WTC11 (cell line): ENCODE data around the gene MEIOSIN. TPM values are rescaled to one million over a fixed set of nuclear protein-coding genes. Genes with fewer than 3 reads are reported as not detected.

Experiments used
- ATAC-seq: fragments of 200-7000 bp; cut with Tn5 transposase; 2 replicates; pipeline ENCODE4 v1.10.0; 2021; ENCODE audit warnings: mild to moderate bottlenecking, moderate library complexity
- CTCF ChIA-PET: fragments of 300-600 bp; sonication (Branson Sonifier 250); formaldehyde crosslinking; loops from one replicate; lab custom pipeline; 2021; ENCODE audit warnings: antibody characterized with exemption; lab: Charles Lee
- POLR2A ChIA-PET: fragments of 350-600 bp; sonication (Branson Sonifier 250); formaldehyde crosslinking; loops from one replicate; lab custom pipeline; 2021; ENCODE audit warnings: antibody characterized with exemption; lab: Charles Lee
- DNase-seq: peaks from one replicate; pipeline ENCODE4 v3.0.0; 2021; ENCODE audit warnings: low spot score
- H3K27ac Mint-ChIP-seq: 2 replicates; pipeline ENCODE4 v1.8.0; 2021; ENCODE audit warnings: mixed read lengths
- H3K27me3 Mint-ChIP-seq: 2 replicates; pipeline ENCODE4 v1.8.0; 2021; ENCODE audit warnings: low read depth, mild to moderate bottlenecking, moderate library complexity, mixed read lengths
- H3K36me3 Mint-ChIP-seq: 2 replicates; pipeline ENCODE4 v1.8.0; 2021; ENCODE audit warnings: mixed read lengths
- H3K4me1 Mint-ChIP-seq: 2 replicates; pipeline ENCODE4 v1.8.0; 2022; ENCODE audit warnings: mixed read lengths
- H3K4me3 Mint-ChIP-seq: 2 replicates; pipeline ENCODE4 v1.8.0; 2021; ENCODE audit warnings: mild to moderate bottlenecking, moderate library complexity, mixed read lengths
- H3K9me3 Mint-ChIP-seq: 2 replicates; pipeline ENCODE4 v1.8.0; 2021; ENCODE audit warnings: mixed read lengths
- CREB1 ChIP-seq: sonication (generic); formaldehyde crosslinking; IDR thresholded peaks from 2 replicates; pipeline ENCODE4 v1.8.0; 2023; ENCODE audit warnings: mild to moderate bottlenecking, missing genetic modification reagents
- E2F1 ChIP-seq: sonication (generic); formaldehyde crosslinking; IDR thresholded peaks from 2 replicates; pipeline ENCODE4 v1.8.0; 2022; ENCODE audit warnings: mild to moderate bottlenecking, missing genetic modification reagents
- ELF4 ChIP-seq: sonication (generic); formaldehyde crosslinking; IDR thresholded peaks from 2 replicates; pipeline ENCODE4 v1.8.1; 2022; ENCODE audit warnings: low read depth, mild to moderate bottlenecking, moderate library complexity, missing genetic modification reagents
- FOXJ3 ChIP-seq: sonication (generic); formaldehyde crosslinking; IDR thresholded peaks from 2 replicates; pipeline ENCODE4 v1.9.0; 2021; ENCODE audit warnings: missing genetic modification reagents, mild to moderate bottlenecking, borderline replicate concordance
- GABPB1 ChIP-seq: sonication (generic); formaldehyde crosslinking; IDR thresholded peaks from 2 replicates; pipeline ENCODE4 v1.8.1; 2023; ENCODE audit warnings: mild to moderate bottlenecking, missing genetic modification reagents
- KAT7 ChIP-seq: sonication (generic); formaldehyde crosslinking; IDR thresholded peaks from 2 replicates; pipeline ENCODE4 v1.8.1; 2023; ENCODE audit warnings: missing genetic modification reagents, mild to moderate bottlenecking, borderline replicate concordance
- MXD4 ChIP-seq: fragments of 250-450 bp; sonication (Bioruptor Pico); IDR thresholded peaks from 2 replicates; pipeline ENCODE4 v1.8.0; 2021; ENCODE audit warnings: mild to moderate bottlenecking, moderate library complexity, borderline replicate concordance
- NFE2L1 ChIP-seq: sonication (generic); formaldehyde crosslinking; IDR thresholded peaks from 2 replicates; pipeline ENCODE4 v1.8.1; 2023; ENCODE audit warnings: missing genetic modification reagents
- NFYB ChIP-seq: sonication (generic); formaldehyde crosslinking; conservative IDR thresholded peaks from 2 replicates; pipeline ENCODE4 v1.8.0; 2022; ENCODE audit warnings: low read depth, missing genetic modification reagents
- NR3C1 ChIP-seq: sonication (generic); formaldehyde crosslinking; conservative IDR thresholded peaks from 2 replicates; pipeline ENCODE4 v1.8.1; 2023; ENCODE audit warnings: low read depth, mild to moderate bottlenecking, missing genetic modification reagents
- OVOL2 ChIP-seq: fragments of 250-450 bp; sonication (Bioruptor Pico); IDR thresholded peaks from 2 replicates; pipeline ENCODE4 v1.9.0; 2021; ENCODE audit warnings: mild to moderate bottlenecking, borderline replicate concordance
- RORB ChIP-seq: fragments of 250-450 bp; sonication (Bioruptor Pico); IDR thresholded peaks from 2 replicates; pipeline ENCODE4 v1.9.0; 2021; ENCODE audit warnings: mild to moderate bottlenecking
- SMAD3 ChIP-seq: sonication (generic); formaldehyde crosslinking; IDR thresholded peaks from 2 replicates; pipeline ENCODE4 v1.8.0; 2022; ENCODE audit warnings: missing genetic modification reagents, mild to moderate bottlenecking, borderline replicate concordance
- ZNF232 ChIP-seq: sonication (generic); formaldehyde crosslinking; IDR thresholded peaks from 2 replicates; pipeline ENCODE4 v1.8.0; 2022; ENCODE audit warnings: mild to moderate bottlenecking, missing genetic modification reagents
- ZNF263 ChIP-seq: sonication (generic); formaldehyde crosslinking; IDR thresholded peaks from 2 replicates; pipeline ENCODE4 v1.8.1; 2022; ENCODE audit warnings: low read depth, mild to moderate bottlenecking, moderate library complexity, missing genetic modification reagents
- ZNF317 ChIP-seq: sonication (generic); formaldehyde crosslinking; IDR thresholded peaks from 2 replicates; pipeline ENCODE4 v1.8.1; 2023; ENCODE audit warnings: low read depth, mild to moderate bottlenecking, moderate library complexity, missing genetic modification reagents, borderline replicate concordance
- ZNF396 ChIP-seq: fragments of 250-450 bp; sonication (Bioruptor Pico); IDR thresholded peaks from 2 replicates; pipeline ENCODE4 v1.8.0; 2021; ENCODE audit warnings: mild to moderate bottlenecking, moderate library complexity, borderline replicate concordance
- ZNF425 ChIP-seq: fragments of 250-450 bp; sonication (Bioruptor Pico); conservative IDR thresholded peaks from 2 replicates; pipeline ENCODE4 v1.9.0; 2021; ENCODE audit warnings: mild to moderate bottlenecking
- ZNF671 ChIP-seq: fragments of 250-450 bp; sonication (Bioruptor Pico); IDR thresholded peaks from 2 replicates; pipeline ENCODE4 v1.8.0; 2021; ENCODE audit warnings: mild to moderate bottlenecking
- total RNA-seq: library from RNA; stranded (reverse); gene quantifications from 3 replicates; pipeline ENCODE4 v1.2.3, GENCODE V29; 2021
- TF ChIP-seq, protein P1 (sequence below): fragments of 200-600 bp; IDR thresholded peaks from 2 replicates; pipeline ENCODE4 v1.8.0; 2022; ENCODE audit warnings: antibody characterized with exemption
- TF ChIP-seq, protein P2 (sequence below): sonication (generic); formaldehyde crosslinking; IDR thresholded peaks from 2 replicates; pipeline ENCODE4 v1.8.1; 2022; ENCODE audit warnings: mild to moderate bottlenecking, moderate library complexity, missing genetic modification reagents
- TF ChIP-seq, protein P3 (sequence below): fragments of 250-450 bp; sonication (Bioruptor Pico); IDR thresholded peaks from 2 replicates; pipeline ENCODE4 v1.8.0; 2021; ENCODE audit warnings: mild to moderate bottlenecking
- TF ChIP-seq, protein P4 (sequence below): sonication (generic); formaldehyde crosslinking; IDR thresholded peaks from 2 replicates; pipeline ENCODE4 v1.8.1; 2022; ENCODE audit warnings: low read depth, missing genetic modification reagents, borderline replicate concordance

The MEIOSIN gene
- total RNA-seq, 1 experiment from 2014 or later: not detected

DNA sequence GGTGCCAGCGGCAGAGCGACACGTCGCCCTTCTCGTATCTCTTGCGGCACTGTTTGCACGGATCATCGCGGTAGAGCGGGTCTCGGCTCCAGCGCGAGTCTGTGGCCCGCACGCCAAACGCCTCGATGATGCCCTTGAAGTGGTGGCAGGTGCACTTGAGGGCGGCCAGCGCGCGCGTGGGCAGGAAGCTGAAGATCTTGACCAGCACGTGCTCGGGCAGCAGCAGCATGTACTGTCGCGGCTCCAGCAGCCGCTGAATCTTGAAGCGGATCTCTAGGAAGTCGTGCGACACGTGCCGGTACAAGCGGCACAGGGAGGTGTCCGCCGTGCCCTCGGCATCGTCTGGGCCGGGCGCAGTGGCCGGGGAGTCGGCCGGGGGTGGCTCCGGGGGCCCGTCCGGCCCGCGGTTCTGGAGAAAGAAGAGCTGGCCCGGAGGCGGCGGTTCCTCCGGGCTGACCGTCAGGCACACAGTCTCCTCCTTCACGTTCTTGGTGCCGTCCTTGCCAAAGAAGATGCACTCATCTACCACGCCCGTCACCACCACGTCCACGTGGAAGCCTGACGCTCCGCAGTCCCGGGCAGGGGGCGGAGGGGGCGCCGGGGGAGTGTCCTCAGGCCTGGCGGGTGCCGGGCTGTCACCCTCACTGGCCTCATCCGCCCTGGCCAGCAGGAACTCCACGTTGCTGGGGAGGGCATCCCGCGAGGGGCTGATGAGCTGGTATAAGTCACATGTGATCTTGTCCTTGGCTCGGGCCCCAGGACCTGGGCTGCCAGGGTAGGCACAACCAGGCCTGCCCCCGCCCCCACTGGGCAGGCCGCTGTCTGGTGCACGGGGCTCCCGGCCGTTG is 21.2 kb upstream of the MEIOSIN start (continued):
- TF ChIP-seq NFYB (CRISPR knock-in tag) (no peak), CREB1 (no peak), ZNF396 (CRISPR knock-in tag) (no peak), ZNF425 (no peak), NR3C1 (CRISPR knock-in tag) (no peak), SMAD3 (CRISPR knock-in tag) (no peak), OVOL2 (CRISPR knock-in tag) (no peak), RORB (CRISPR knock-in tag) (no peak)
- TF ChIP-seq, protein P1, sequence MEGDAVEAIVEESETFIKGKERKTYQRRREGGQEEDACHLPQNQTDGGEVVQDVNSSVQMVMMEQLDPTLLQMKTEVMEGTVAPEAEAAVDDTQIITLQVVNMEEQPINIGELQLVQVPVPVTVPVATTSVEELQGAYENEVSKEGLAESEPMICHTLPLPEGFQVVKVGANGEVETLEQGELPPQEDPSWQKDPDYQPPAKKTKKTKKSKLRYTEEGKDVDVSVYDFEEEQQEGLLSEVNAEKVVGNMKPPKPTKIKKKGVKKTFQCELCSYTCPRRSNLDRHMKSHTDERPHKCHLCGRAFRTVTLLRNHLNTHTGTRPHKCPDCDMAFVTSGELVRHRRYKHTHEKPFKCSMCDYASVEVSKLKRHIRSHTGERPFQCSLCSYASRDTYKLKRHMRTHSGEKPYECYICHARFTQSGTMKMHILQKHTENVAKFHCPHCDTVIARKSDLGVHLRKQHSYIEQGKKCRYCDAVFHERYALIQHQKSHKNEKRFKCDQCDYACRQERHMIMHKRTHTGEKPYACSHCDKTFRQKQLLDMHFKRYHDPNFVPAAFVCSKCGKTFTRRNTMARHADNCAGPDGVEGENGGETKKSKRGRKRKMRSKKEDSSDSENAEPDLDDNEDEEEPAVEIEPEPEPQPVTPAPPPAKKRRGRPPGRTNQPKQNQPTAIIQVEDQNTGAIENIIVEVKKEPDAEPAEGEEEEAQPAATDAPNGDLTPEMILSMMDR: no peak

- H3K27ac Mint-ChIP-seq: no peak overlapping the region
- DNase-seq (no peak), ATAC-seq (no peak)
- ChIA-PET CTCF (interaction anchor here (0.9 to 1.4 kb wide), 2 partner anchors 20 to 104 kb away, joined by 4 read pairs; partner anchors contain the start of gene QPCTL), POLR2A (interaction anchor here (1.0 kb wide), 1 partner anchor 57 kb away, joined by 5 read pairs; the partner anchor contains the start of gene SIX5)
- TF ChIP-seq, protein P2, sequence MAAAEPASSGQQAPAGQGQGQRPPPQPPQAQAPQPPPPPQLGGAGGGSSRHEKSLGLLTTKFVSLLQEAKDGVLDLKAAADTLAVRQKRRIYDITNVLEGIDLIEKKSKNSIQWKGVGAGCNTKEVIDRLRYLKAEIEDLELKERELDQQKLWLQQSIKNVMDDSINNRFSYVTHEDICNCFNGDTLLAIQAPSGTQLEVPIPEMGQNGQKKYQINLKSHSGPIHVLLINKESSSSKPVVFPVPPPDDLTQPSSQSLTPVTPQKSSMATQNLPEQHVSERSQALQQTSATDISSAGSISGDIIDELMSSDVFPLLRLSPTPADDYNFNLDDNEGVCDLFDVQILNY (CRISPR knock-in tag): no peak
- TF ChIP-seq ELF4 (no peak), ZNF232 (CRISPR knock-in tag) (no peak), MXD4 (CRISPR knock-in tag) (no peak), GABPB1 (no peak), ZNF671 (CRISPR knock-in tag) (no peak), ZNF263 (CRISPR knock-in tag) (no peak), SMAD3 (CRISPR knock-in tag) (no peak), E2F1 (CRISPR knock-in tag) (no peak)
- no peak overlapping the region for H3K4me3 Mint-ChIP-seq
- H3K27me3 Mint-ChIP-seq: no peaks in the 10 kb centered on the region; the same call in 1 of the 2 replicates
- H3K9me3 Mint-ChIP-seq: no peaks in the 10 kb centered on the region
- H3K36me3 Mint-ChIP-seq: no peaks in the 10 kb centered on the region; the same call in 1 of the 2 replicates
- H3K4me1 Mint-ChIP-seq: peaks cover 25% of the 10 kb centered on the region
Measured at GRCh38 chr19:45712699-45713067, 20.6 kb upstream of the MEIOSIN start.

DNA sequence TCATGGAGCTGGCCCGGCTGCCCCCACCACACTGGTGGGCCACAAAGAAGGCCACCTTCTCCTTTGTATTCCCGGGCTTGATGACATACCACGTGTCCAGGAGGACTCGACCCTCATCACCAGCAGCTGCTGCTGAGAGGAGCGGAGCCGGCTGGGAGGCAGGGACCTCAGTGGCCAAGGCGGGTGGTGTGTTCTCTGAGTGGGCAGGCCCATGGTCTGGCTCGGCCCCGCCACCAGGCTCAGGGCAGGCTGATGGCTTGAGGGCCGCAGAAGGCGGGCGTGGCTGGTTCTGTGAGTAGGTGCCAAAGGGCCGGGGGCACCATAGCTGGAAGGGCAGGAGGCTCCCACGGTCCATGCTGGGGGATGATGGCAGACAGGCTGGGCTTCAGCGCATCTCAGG is 20.1 kb upstream of the MEIOSIN start:
- CTCF ChIA-PET: interaction anchor here (0.9 to 1.4 kb wide), 3 partner anchors 20 to 104 kb away, joined by 4 to 7 read pairs (median 4); partner anchors contain the start of gene QPCTL
- H3K27ac Mint-ChIP-seq: no peak overlapping the region
- H3K4me3 Mint-ChIP-seq: no peak overlapping the region
- H3K9me3 Mint-ChIP-seq: no peaks in the 10 kb centered on the region
- no peaks in the 10 kb centered on the region; the same call in 1 of the 2 replicates for H3K36me3 Mint-ChIP-seq
- POLR2A ChIA-PET: interaction anchor here (1.0 kb wide), 1 partner anchor 56 kb away, joined by 5 read pairs; the partner anchor contains the start of gene SIX5
- ATAC-seq: no peak
- H3K4me1 Mint-ChIP-seq: peaks cover 28% of the 10 kb centered on the region
- DNase-seq: no peak
- no peaks in the 10 kb centered on the region; the same call in 1 of the 2 replicates for H3K27me3 Mint-ChIP-seq
- no peak for TF ChIP-seq ZNF317 (CRISPR knock-in tag)
- TF ChIP-seq, protein P3, sequence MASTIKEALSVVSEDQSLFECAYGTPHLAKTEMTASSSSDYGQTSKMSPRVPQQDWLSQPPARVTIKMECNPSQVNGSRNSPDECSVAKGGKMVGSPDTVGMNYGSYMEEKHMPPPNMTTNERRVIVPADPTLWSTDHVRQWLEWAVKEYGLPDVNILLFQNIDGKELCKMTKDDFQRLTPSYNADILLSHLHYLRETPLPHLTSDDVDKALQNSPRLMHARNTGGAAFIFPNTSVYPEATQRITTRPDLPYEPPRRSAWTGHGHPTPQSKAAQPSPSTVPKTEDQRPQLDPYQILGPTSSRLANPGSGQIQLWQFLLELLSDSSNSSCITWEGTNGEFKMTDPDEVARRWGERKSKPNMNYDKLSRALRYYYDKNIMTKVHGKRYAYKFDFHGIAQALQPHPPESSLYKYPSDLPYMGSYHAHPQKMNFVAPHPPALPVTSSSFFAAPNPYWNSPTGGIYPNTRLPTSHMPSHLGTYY (CRISPR knock-in tag): no peak
- TF ChIP-seq FOXJ3 (CRISPR knock-in tag): no peak
- TF ChIP-seq GABPB1: no peak
- no peak for TF ChIP-seq NFE2L1 (CRISPR knock-in tag)
- TF ChIP-seq, protein P4, sequence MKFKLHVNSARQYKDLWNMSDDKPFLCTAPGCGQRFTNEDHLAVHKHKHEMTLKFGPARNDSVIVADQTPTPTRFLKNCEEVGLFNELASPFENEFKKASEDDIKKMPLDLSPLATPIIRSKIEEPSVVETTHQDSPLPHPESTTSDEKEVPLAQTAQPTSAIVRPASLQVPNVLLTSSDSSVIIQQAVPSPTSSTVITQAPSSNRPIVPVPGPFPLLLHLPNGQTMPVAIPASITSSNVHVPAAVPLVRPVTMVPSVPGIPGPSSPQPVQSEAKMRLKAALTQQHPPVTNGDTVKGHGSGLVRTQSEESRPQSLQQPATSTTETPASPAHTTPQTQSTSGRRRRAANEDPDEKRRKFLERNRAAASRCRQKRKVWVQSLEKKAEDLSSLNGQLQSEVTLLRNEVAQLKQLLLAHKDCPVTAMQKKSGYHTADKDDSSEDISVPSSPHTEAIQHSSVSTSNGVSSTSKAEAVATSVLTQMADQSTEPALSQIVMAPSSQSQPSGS (CRISPR knock-in tag): no peak
- TF ChIP-seq KAT7 (CRISPR knock-in tag): no peak
